PC-9 (cell line): ENCODE data around the gene GADD45A. TPM values are rescaled to one million over a fixed set of nuclear protein-coding genes. Genes with fewer than 3 reads are reported as not detected.

Experiments used
- BruUV-seq: library from RNA; stranded (reverse); fragments of 400-500 nt; replicated peaks from 2 replicates; lab custom pipeline; 2021; lab: Mats Ljungman, UMichigan
- CTCF ChIA-PET: fragments of 300-600 bp; sonication (Branson Sonifier 250); formaldehyde crosslinking; loops from one replicate; lab custom pipeline; 2022; ENCODE audit warnings: antibody characterized with exemption; lab: Charles Lee
- POLR2A ChIA-PET: fragments of 300-600 bp; sonication (Branson Sonifier 250); formaldehyde crosslinking; loops from one replicate; lab custom pipeline; 2022; ENCODE audit warnings: antibody characterized with exemption; ENCODE audit not compliant: unreplicated experiment; lab: Charles Lee
- DNase-seq, 2 experiments: peaks; one replicate each; pipeline versions ENCODE4 v3.0.0 to v3.0.0-alpha.2; 2015 to 2022; ENCODE audit warnings: mixed read lengths in 1 of 2
- H2AFZ ChIP-seq: fragments of 200-600 bp; sonication (generic); 2 replicates; pipeline ENCODE4 v1.8.1; 2017; ENCODE audit warnings: antibody characterized with exemption
- H3F3A ChIP-seq: fragments of 200-600 bp; sonication (generic); 2 replicates; pipeline ENCODE4 v1.8.1; 2017; ENCODE audit warnings: antibody characterized with exemption, mild to moderate bottlenecking, low read depth; ENCODE audit not compliant: insufficient read depth
- H3K27ac ChIP-seq: fragments of 200-600 bp; sonication (generic); 2 replicates; pipeline ENCODE4 v1.6.1; 2016; ENCODE audit warnings: mixed run types
- H3K27me3 ChIP-seq: fragments of 200-600 bp; sonication (generic); 2 replicates; pipeline ENCODE4 v1.6.1; 2016; ENCODE audit warnings: low read depth, mixed run types; ENCODE audit not compliant: insufficient read depth
- H3K36me3 ChIP-seq: fragments of 200-600 bp; sonication (generic); 2 replicates; pipeline ENCODE4 v1.6.1; 2016; ENCODE audit warnings: low read depth, mixed run types
- H3K4me1 ChIP-seq: fragments of 200-600 bp; sonication (generic); replicated peaks from 2 replicates; pipeline ENCODE4 v1.6.1; 2016; ENCODE audit warnings: mixed run types; ENCODE audit not compliant: insufficient read depth
- H3K4me2 ChIP-seq: fragments of 200-600 bp; sonication (generic); 2 replicates; pipeline ENCODE4 v1.6.1; 2017; ENCODE audit warnings: mixed run types
- H3K4me3 ChIP-seq: fragments of 200-600 bp; sonication (generic); 2 replicates; pipeline ENCODE4 v1.6.1; 2016; ENCODE audit warnings: mixed run types
- H3K79me2 ChIP-seq: fragments of 200-600 bp; sonication (generic); 2 replicates; pipeline ENCODE4 v1.6.1; 2017; ENCODE audit warnings: low read depth, mixed run types
- H3K9me2 ChIP-seq: fragments of 200-600 bp; sonication (generic); 2 replicates; pipeline ENCODE4 v1.8.1; 2017; ENCODE audit warnings: mild to moderate bottlenecking; ENCODE audit not compliant: insufficient read depth
- H3K9me3 ChIP-seq: fragments of 200-600 bp; sonication (generic); 2 replicates; pipeline ENCODE4 v1.8.1; 2016; ENCODE audit warnings: low read depth; ENCODE audit not compliant: insufficient read depth
- H4K20me1 ChIP-seq: fragments of 200-600 bp; sonication (generic); 2 replicates; pipeline ENCODE4 v1.8.1; 2017; ENCODE audit not compliant: insufficient read depth
- EZH2 ChIP-seq: fragments of 200-600 bp; sonication (generic); IDR thresholded peaks from 2 replicates; pipeline ENCODE4 v1.8.0; 2017; ENCODE audit warnings: antibody characterized with exemption, low read depth
- intact Hi-C: fragments of 100-400 bp; cut with micrococcal nuclease; formaldehyde crosslinking; loops from one replicate; pipeline ENCODE4 v1.10.0; 2022; ENCODE audit not compliant: unreplicated experiment
- total RNA-seq: library from RNA; stranded (reverse); gene quantifications from 2 replicates; pipeline ENCODE4 v1.2.3, GENCODE V29; 2021
- TF ChIP-seq, protein P1 (sequence below): fragments of 200-600 bp; sonication (generic); conservative IDR thresholded peaks from 2 replicates; pipeline ENCODE4 v1.6.1; 2017; ENCODE audit warnings: mixed run types, antibody characterized with exemption, mild to moderate bottlenecking, moderate library complexity

The GADD45A gene
- total RNA-seq, 1 experiment from 2014 or later: 63.6 TPM

DNA sequence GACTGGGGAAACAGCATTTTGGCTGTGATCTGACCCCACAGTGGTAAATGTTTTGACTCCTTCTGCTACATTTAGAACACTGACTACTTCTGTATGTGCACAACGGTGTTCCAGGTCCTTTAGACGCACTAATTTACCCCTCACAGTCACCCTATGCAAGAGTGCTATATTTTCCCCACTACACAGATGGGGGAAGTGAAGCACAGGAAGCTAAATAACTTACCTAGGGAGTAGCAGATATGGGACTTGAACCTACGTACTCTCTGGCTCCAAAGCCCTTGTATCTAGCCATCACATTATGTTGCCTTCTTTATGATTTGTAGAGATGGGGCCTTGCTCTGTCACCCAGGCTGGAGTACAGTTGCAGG, 49.3 kb downstream of the GADD45A start:
- no TSS peak for BruUV-seq
- no peaks in the 10 kb centered on the region; the same call in 1 of the 2 replicates for H3F3A ChIP-seq
- no peak overlapping the region for H2AFZ ChIP-seq
- no peaks in the 10 kb centered on the region for H3K36me3 ChIP-seq
- TF ChIP-seq, protein P1, sequence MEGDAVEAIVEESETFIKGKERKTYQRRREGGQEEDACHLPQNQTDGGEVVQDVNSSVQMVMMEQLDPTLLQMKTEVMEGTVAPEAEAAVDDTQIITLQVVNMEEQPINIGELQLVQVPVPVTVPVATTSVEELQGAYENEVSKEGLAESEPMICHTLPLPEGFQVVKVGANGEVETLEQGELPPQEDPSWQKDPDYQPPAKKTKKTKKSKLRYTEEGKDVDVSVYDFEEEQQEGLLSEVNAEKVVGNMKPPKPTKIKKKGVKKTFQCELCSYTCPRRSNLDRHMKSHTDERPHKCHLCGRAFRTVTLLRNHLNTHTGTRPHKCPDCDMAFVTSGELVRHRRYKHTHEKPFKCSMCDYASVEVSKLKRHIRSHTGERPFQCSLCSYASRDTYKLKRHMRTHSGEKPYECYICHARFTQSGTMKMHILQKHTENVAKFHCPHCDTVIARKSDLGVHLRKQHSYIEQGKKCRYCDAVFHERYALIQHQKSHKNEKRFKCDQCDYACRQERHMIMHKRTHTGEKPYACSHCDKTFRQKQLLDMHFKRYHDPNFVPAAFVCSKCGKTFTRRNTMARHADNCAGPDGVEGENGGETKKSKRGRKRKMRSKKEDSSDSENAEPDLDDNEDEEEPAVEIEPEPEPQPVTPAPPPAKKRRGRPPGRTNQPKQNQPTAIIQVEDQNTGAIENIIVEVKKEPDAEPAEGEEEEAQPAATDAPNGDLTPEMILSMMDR: no peak
- ChIA-PET POLR2A (no interaction called here), CTCF (interaction anchor here (0.6 kb wide), 1 partner anchor 99 kb away, joined by 3 read pairs; no protein-coding TSS in a partner anchor)
- H3K9me2 ChIP-seq: no peaks in the 10 kb centered on the region
- H3K9me3 ChIP-seq: no peaks in the 10 kb centered on the region
- intact Hi-C loops: no loop called here
- no peak overlapping the region for H3K4me3 ChIP-seq
- no peak overlapping the region for H3K4me2 ChIP-seq
- peak in 1 of 2 experiments; percentile 28 for DNase-seq
- H3K27ac ChIP-seq: no peak overlapping the region
- no peaks in the 10 kb centered on the region for H4K20me1 ChIP-seq
- H3K27me3 ChIP-seq: no peaks in the 10 kb centered on the region
- H3K79me2 ChIP-seq: no peaks in the 10 kb centered on the region
- H3K4me1 ChIP-seq: peaks cover 9% of the 10 kb centered on the region

DNA sequence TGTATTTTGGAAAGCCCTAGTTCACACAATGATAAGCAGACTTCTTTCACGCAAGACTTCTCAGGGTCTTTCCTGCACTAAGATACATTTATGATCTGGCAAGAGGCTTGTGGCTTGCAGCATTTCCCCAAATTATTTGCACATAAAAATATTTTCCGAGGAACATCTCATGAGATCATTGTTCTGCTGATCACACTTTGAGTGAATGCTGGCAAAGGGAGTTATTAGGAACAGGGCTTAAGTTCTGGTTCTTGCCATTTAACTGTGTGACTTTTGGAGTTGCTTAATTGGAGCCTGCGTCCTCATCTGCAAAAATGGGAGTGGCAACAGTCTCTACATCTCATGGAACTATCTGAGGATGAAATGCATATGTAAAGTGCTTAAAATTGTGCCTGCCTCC, 50.2 kb downstream of the GADD45A start:
- no peak for TF ChIP-seq EZH2
- TF ChIP-seq, protein P1: no peak
- peak in 1 of 2 experiments; percentile 11 for DNase-seq
- intact Hi-C loops: no loop called here
- H3K36me3 ChIP-seq: no peaks in the 10 kb centered on the region
- no peak overlapping the region for H3K4me2 ChIP-seq
- H2AFZ ChIP-seq: no peak overlapping the region
- H3K79me2 ChIP-seq: no peaks in the 10 kb centered on the region
- no peaks in the 10 kb centered on the region for H3K9me2 ChIP-seq
- H3K27me3 ChIP-seq: no peaks in the 10 kb centered on the region
- peaks cover 9% of the 10 kb centered on the region for H3K4me1 ChIP-seq
- no peak overlapping the region for H3K4me3 ChIP-seq
- H3K27ac ChIP-seq: no peak overlapping the region; the same call in 1 of the 2 replicates
- CTCF ChIA-PET: no interaction called here
- H3F3A ChIP-seq: no peaks in the 10 kb centered on the region; the same call in 1 of the 2 replicates
- no peaks in the 10 kb centered on the region for H4K20me1 ChIP-seq
- H3K9me3 ChIP-seq: no peaks in the 10 kb centered on the region
- BruUV-seq: no TSS peak
- POLR2A ChIA-PET: no interaction called here

DNA sequence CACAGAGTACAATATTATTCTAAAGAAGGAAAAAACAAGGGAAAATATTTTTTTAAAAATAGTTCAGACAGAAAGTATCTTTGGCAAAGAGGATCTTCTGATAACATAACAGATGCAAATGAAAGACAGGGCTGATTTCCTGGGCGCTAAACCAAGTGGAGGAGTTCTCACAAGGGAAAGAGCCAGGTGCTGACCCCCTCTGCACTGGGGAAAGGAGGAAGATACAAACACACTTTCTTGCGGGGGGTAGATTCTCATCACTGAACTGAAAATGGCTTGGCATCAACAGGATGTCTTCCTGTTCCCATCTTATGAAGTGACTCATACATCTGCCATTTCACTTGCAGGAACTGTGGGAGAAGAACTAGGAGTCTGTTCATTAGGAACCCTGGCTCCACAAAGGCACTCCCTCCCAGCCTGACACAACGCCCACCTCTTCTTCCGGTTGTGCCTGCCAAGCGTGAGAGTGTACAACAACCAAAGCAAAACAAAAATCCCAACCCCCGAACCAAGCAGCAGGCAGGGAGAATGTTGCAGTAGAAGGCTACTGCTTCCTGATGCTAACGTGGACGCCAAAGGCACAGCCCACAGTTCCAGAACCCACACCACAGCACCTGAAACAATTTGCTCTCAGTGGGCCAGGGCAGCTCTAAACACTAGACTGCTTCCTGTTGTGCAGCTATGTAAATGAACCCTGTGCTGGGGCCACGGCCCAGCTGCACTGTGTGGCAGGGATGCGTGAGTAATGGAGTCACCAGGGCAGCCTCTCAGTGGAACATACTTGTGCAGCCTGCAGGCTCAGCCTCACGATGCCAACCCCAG, 51.0 kb downstream of the GADD45A start:
- peak; percentile 71 to 78 for DNase-seq
- H3K9me3 ChIP-seq: no peaks in the 10 kb centered on the region
- peaks cover 9% of the 10 kb centered on the region for H3K4me1 ChIP-seq
- intact Hi-C loops: loop anchor here (1.0 kb wide), 1 partner anchor 13 kb away; no protein-coding TSS in a partner anchor
- no peaks in the 10 kb centered on the region; the same call in 1 of the 2 replicates for H3F3A ChIP-seq
- CTCF ChIA-PET: interaction anchor here (0.6 kb wide), 1 partner anchor 51 kb away, joined by 8 read pairs; the partner anchor contains the start of gene GADD45A
- H3K36me3 ChIP-seq: no peaks in the 10 kb centered on the region
- H3K27me3 ChIP-seq: no peaks in the 10 kb centered on the region
- no peak overlapping the region for H2AFZ ChIP-seq
- no peak overlapping the region for H3K4me3 ChIP-seq
- TSS peak; percentile 31 for BruUV-seq
- H3K4me2 ChIP-seq: 0 out of 2 replicates have a peak overlapping the region, but pooled peaks have one; percentile 8
- POLR2A ChIA-PET: no interaction called here
- peak overlapping the region; percentile 22; the same call in 1 of the 2 replicates for H3K27ac ChIP-seq
- no peaks in the 10 kb centered on the region for H3K79me2 ChIP-seq
- H3K9me2 ChIP-seq: no peaks in the 10 kb centered on the region
- TF ChIP-seq, protein P1: no peak
- no peak for TF ChIP-seq EZH2
- no peaks in the 10 kb centered on the region for H4K20me1 ChIP-seq
